ENCODE results near the gene MAPK6.

- TF ChIP-seq, protein P1, sequence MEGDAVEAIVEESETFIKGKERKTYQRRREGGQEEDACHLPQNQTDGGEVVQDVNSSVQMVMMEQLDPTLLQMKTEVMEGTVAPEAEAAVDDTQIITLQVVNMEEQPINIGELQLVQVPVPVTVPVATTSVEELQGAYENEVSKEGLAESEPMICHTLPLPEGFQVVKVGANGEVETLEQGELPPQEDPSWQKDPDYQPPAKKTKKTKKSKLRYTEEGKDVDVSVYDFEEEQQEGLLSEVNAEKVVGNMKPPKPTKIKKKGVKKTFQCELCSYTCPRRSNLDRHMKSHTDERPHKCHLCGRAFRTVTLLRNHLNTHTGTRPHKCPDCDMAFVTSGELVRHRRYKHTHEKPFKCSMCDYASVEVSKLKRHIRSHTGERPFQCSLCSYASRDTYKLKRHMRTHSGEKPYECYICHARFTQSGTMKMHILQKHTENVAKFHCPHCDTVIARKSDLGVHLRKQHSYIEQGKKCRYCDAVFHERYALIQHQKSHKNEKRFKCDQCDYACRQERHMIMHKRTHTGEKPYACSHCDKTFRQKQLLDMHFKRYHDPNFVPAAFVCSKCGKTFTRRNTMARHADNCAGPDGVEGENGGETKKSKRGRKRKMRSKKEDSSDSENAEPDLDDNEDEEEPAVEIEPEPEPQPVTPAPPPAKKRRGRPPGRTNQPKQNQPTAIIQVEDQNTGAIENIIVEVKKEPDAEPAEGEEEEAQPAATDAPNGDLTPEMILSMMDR (IDR thresholded peaks at IDR 0.05) = no peak
- no peak for TF ChIP-seq EZH2 (IDR thresholded peaks at IDR 0.05; ENCODE audit: borderline replicate concordance, insufficient read depth, low read depth, low read length, poor library complexity, severe bottlenecking)
Observed at GRCh38 chr15:52013151-52013791, 5.7 kb upstream of the MAPK6 start.
